SH-SY5Y (cell line): ENCODE results near the gene UBIAD1.

Source experiments
- GATA2 ChIP-seq: IDR thresholded peaks from 2 replicates; pipeline ENCODE4 v1.6.1; 2011; ENCODE audit warnings: mild to moderate bottlenecking, low read depth, low read length
- GATA3 ChIP-seq: IDR thresholded peaks from 2 replicates; pipeline ENCODE4 v1.6.1; 2011; ENCODE audit warnings: low read depth, mild to moderate bottlenecking, low read length, moderate library complexity

DNA sequence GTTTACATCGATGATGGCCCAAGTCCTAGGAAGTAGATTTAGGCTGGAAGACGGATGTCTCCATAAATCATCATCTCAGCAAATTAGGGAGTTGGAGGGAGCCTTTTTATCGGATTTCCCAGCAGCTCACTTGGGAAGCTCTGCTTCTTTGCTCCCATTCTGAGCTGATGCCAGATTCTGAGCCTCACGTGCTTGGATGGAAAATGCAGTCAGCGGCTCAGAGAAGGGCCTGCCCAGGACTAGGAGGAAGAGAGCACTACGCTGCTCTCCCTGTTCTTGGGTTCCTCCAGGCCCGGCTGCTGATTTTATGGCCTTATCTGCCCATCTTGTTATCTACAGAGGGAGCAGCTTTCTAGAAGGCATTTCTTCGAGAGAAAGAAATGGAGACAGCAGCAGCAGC lies 42.0 kb downstream of the UBIAD1 start:
- TF ChIP-seq GATA3 (no peak), GATA2 (peak; percentile 52; the same call in 1 of the 2 replicates)
